Panc1 (cell line): ENCODE data around the gene FES. TPM values are rescaled to one million over a fixed set of nuclear protein-coding genes. Genes with fewer than 3 reads are reported as not detected.

Experiments
- ATAC-seq: fragments of 200-7000 bp; cut with Tn5 transposase; 2 replicates; pipeline ENCODE4 v1.9.1; 2020; ENCODE audit warnings: mild to moderate bottlenecking, moderate library complexity
- BruUV-seq: library from RNA; stranded (reverse); fragments of 400-500 nt; replicated peaks from 2 replicates; lab custom pipeline; 2021; lab: Mats Ljungman, UMichigan
- CTCF ChIA-PET: fragments of 300-600 bp; sonication (Branson Sonifier 250); formaldehyde crosslinking; loops from one replicate; lab custom pipeline; 2022; ENCODE audit warnings: antibody characterized with exemption; lab: Charles Lee
- POLR2A ChIA-PET: fragments of 300-600 bp; sonication (Branson Sonifier 250); formaldehyde crosslinking; loops from one replicate; lab custom pipeline; 2022; ENCODE audit warnings: antibody characterized with exemption; lab: Charles Lee
- DNase-seq: peaks from one replicate; pipeline ENCODE4 v3.0.0-alpha.2; 2010; ENCODE audit warnings: low read depth, low spot score
- H3K27ac ChIP-seq: 2 replicates; pipeline ENCODE4 v1.5.1; 2011; ENCODE audit warnings: mild to moderate bottlenecking, low read length, inconsistent platforms
- H3K27me3 ChIP-seq: fragments of 200-500 bp; sonication (Bioruptor generic); 2 replicates; pipeline ENCODE4 v1.6.0; 2014; ENCODE audit warnings: low read length, inconsistent platforms; ENCODE audit not compliant: control insufficient read depth, insufficient read depth
- H3K36me3 ChIP-seq: fragments of 200-500 bp; sonication (Bioruptor generic); 2 replicates; pipeline ENCODE4 v1.5.1; 2014; ENCODE audit warnings: inconsistent platforms, mild to moderate bottlenecking, low read length, moderate library complexity; ENCODE audit not compliant: control insufficient read depth, insufficient read depth
- H3K4me1 ChIP-seq: 2 replicates; pipeline ENCODE4 v1.5.1; 2011; ENCODE audit warnings: inconsistent platforms, mild to moderate bottlenecking, low read length, moderate library complexity; ENCODE audit not compliant: control insufficient read depth, insufficient read depth
- H3K4me3 ChIP-seq, 2 experiments: 2 replicates each; pipeline ENCODE4 v1.5.1; 2011 to 2012; ENCODE audit warnings: low read depth in 2 of 2, low read length in 2 of 2, mild to moderate bottlenecking in 2 of 2, inconsistent platforms in 1 of 2, moderate library complexity in 1 of 2
- H3K9me3 ChIP-seq: fragments of 200-500 bp; sonication (Bioruptor generic); 2 replicates; pipeline ENCODE4 v1.5.1; 2014; ENCODE audit warnings: low read depth, mild to moderate bottlenecking, inconsistent platforms, low read length, moderate library complexity; ENCODE audit not compliant: control insufficient read depth, insufficient read depth
- POLR2AphosphoS5 ChIP-seq: IDR thresholded peaks from 2 replicates; pipeline ENCODE4 v1.6.1; 2012; ENCODE audit warnings: mild to moderate bottlenecking, low read depth, low read length, moderate library complexity
- SIN3A ChIP-seq: IDR thresholded peaks from 2 replicates; pipeline ENCODE4 v1.6.1; 2012; ENCODE audit warnings: low read depth, mild to moderate bottlenecking, low read length, moderate library complexity, borderline replicate concordance; ENCODE audit not compliant: insufficient read depth
- TCF7L2 ChIP-seq: IDR thresholded peaks from 2 replicates; pipeline ENCODE4 v1.6.1; 2011; ENCODE audit warnings: mild to moderate bottlenecking, low read depth, low read length, inconsistent platforms
- in situ Hi-C: cut with HindIII; loops from 2 replicates; pipeline ENCODE4 v1.10.0; 2016; ENCODE audit warnings: low sequenced_read_pairs, low pct_unique_long_range_greater_than_20kb
- intact Hi-C: fragments of 100-400 bp; cut with micrococcal nuclease; formaldehyde crosslinking; loops from one replicate; pipeline ENCODE4 v1.10.0; 2022; ENCODE audit not compliant: unreplicated experiment
- total RNA-seq: library from RNA; stranded (reverse); gene quantifications from one replicate; pipeline ENCODE4 v1.2.1, GENCODE V29; 2021; ENCODE audit not compliant: unreplicated experiment
- TF ChIP-seq, protein P1 (sequence below), 2 experiments: IDR thresholded peaks; 2 replicates each; pipeline ENCODE4 v1.6.1; 2011 to 2012; ENCODE audit warnings: low read depth in 2 of 2, control low read depth in 1 of 2, low read length in 1 of 2, mild to moderate bottlenecking in 1 of 2, moderate library complexity in 1 of 2; ENCODE audit not compliant: insufficient read depth in 1 of 2
- TF ChIP-seq, protein P2 (sequence below): fragments of 450-650 bp; IDR thresholded peaks from 2 replicates; pipeline ENCODE4 v1.5.1; 2017; ENCODE audit warnings: mild to moderate bottlenecking

Gene FES
- total RNA-seq, 1 experiment from 2014 or later = 0.64 TPM

DNA sequence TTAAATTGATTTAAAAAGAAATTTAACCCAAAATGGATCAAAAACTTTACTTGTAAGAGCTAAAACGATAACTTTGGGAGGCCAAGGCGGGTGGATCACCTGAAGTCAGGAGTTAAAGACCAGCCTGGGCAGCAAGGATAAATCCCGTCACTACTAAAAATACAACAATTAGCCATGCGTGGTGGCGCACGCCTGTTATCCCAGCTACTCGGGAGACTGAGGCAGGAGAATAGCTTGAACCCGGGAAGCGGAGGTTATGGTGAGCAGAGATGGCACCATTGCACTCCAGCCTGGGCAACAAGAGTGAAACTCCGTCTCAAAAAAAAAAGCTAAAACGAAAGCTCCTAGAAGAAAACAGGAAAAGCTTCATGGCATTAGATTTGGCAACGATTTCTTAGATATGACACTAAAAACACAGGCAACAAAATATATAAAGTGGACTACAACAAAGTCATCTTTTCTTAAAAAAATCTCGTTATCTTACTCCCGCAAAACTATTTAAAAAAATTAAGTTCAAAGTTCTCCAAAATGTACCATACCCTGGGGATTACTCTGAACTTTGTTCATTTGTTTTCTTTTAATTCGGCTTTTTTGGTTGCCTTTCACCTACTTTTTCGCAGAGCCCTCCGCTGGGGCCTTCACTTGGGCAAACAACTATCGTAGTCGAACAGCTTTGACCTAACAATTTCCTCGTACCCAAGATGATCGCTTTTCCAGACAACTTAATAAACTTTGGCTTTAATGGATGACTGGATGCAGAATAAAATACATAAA lies 45.1 kb downstream of the FES start:
- in situ Hi-C loops = no loop called here
- H3K27ac ChIP-seq = peak overlapping the region; percentile 99
- H3K4me1 ChIP-seq = peaks cover 20% of the 10 kb centered on the region
- H3K4me3 ChIP-seq = peak overlapping the region; percentile 52 to 78
- DNase-seq = peak; percentile 39
- intact Hi-C loops = no loop called here
- ChIA-PET CTCF (no interaction called here), POLR2A (interaction anchor here (0.6 to 1.3 kb wide), 3 partner anchors 11 to 40 kb away, joined by 3 to 5 read pairs (median 3); partner anchors contain the start of gene RCCD1)
- TSS peak; percentile 97 for BruUV-seq
- TF ChIP-seq, protein P1, sequence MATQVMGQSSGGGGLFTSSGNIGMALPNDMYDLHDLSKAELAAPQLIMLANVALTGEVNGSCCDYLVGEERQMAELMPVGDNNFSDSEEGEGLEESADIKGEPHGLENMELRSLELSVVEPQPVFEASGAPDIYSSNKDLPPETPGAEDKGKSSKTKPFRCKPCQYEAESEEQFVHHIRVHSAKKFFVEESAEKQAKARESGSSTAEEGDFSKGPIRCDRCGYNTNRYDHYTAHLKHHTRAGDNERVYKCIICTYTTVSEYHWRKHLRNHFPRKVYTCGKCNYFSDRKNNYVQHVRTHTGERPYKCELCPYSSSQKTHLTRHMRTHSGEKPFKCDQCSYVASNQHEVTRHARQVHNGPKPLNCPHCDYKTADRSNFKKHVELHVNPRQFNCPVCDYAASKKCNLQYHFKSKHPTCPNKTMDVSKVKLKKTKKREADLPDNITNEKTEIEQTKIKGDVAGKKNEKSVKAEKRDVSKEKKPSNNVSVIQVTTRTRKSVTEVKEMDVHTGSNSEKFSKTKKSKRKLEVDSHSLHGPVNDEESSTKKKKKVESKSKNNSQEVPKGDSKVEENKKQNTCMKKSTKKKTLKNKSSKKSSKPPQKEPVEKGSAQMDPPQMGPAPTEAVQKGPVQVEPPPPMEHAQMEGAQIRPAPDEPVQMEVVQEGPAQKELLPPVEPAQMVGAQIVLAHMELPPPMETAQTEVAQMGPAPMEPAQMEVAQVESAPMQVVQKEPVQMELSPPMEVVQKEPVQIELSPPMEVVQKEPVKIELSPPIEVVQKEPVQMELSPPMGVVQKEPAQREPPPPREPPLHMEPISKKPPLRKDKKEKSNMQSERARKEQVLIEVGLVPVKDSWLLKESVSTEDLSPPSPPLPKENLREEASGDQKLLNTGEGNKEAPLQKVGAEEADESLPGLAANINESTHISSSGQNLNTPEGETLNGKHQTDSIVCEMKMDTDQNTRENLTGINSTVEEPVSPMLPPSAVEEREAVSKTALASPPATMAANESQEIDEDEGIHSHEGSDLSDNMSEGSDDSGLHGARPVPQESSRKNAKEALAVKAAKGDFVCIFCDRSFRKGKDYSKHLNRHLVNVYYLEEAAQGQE (IDR thresholded peaks at IDR 0.05; ENCODE audit: insufficient read depth in 1 of 2, low read depth in 2 of 2, low read length in 1 of 2) = no peak
- TF ChIP-seq SIN3A (no peak), TCF7L2 (no peak), POLR2AphosphoS5 (no peak)
- TF ChIP-seq, protein P2, sequence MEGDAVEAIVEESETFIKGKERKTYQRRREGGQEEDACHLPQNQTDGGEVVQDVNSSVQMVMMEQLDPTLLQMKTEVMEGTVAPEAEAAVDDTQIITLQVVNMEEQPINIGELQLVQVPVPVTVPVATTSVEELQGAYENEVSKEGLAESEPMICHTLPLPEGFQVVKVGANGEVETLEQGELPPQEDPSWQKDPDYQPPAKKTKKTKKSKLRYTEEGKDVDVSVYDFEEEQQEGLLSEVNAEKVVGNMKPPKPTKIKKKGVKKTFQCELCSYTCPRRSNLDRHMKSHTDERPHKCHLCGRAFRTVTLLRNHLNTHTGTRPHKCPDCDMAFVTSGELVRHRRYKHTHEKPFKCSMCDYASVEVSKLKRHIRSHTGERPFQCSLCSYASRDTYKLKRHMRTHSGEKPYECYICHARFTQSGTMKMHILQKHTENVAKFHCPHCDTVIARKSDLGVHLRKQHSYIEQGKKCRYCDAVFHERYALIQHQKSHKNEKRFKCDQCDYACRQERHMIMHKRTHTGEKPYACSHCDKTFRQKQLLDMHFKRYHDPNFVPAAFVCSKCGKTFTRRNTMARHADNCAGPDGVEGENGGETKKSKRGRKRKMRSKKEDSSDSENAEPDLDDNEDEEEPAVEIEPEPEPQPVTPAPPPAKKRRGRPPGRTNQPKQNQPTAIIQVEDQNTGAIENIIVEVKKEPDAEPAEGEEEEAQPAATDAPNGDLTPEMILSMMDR = no peak
- no peak for ATAC-seq
- H3K36me3 ChIP-seq = no peaks in the 10 kb centered on the region; the same call in 1 of the 2 replicates
- no peaks in the 10 kb centered on the region for H3K9me3 ChIP-seq
- no peaks in the 10 kb centered on the region for H3K27me3 ChIP-seq

DNA sequence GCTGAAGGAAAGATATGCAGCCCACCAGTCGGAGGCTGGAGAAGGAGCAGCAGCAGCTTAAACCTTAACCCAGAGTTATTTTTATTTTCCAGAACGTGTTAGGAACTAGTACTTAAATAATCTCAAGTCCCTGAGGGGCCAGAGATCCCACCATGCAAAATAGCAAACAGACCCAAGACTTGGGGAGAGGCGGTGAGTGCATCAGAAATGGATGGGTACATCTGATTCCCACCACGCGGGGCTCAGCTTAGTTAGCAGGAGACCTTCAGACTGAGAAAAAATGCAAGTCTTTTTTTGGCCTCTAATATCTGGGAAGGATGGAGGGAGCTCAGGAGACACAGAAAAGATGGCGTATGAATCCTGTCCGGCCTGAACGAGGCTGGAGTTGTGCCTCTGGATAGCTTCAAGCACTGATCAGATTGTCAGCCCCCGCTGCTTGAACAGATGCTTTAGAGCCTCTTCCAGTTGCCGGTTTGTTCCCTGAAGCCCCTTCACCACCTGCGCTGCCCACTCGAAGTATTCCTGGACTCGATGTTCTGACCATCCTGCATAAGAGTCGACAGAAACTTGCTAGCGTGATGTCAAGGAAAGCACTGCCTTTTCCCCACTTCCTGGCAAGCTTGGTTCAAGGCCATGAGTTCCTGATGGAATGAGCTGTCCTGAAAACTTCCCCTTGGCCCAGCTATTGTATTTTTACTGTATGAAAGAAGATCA lies 46.7 kb downstream of the FES start:
- H3K4me1 ChIP-seq = peaks cover 23% of the 10 kb centered on the region
- BruUV-seq = no TSS peak
- no peak for TF ChIP-seq POLR2AphosphoS5
- TF ChIP-seq, protein P1 (IDR thresholded peaks at IDR 0.05; ENCODE audit: insufficient read depth in 1 of 2, low read depth in 2 of 2, low read length in 1 of 2) = no peak
- TF ChIP-seq TCF7L2 = peak; percentile 45; the same call in 1 of the 2 replicates
- H3K27ac ChIP-seq = peak overlapping the region; percentile 99
- DNase-seq (no peak), ATAC-seq (no peak)
- ChIA-PET POLR2A (interaction anchor here (0.6 to 1.3 kb wide), 2 partner anchors 24 to 960 kb away, joined by 5 to 7 read pairs; partner anchors contain the start of gene RCCD1), CTCF (interaction anchor here (0.6 to 3.1 kb wide), 12 partner anchors 9 to 936 kb away, joined by 3 to 16 read pairs (median 4); partner anchors contain the start of genes BLM and MAN2A2)
- no peaks in the 10 kb centered on the region for H3K27me3 ChIP-seq
- intact Hi-C loops (no loop called here), in situ Hi-C loops (no loop called here)
- H3K36me3 ChIP-seq = peaks cover 2% of the 10 kb centered on the region; the same call in 1 of the 2 replicates
- peak overlapping the region; percentile 76 to 78 for H3K4me3 ChIP-seq
- H3K9me3 ChIP-seq = no peaks in the 10 kb centered on the region
